Esophagus squamous epithelium (tissue), 4 donors: ENCODE data around the gene NFKBIZ.

Experiments
- POLR2A ChIP-seq, 4 donors: fragments of 450-650 bp; IDR thresholded peaks; one replicate each; pipeline ENCODE4 v1.6.1; 2017; ENCODE audit warnings: antibody characterized with exemption in 4 of 4, mild to moderate bottlenecking in 4 of 4, moderate library complexity in 3 of 4
- TF ChIP-seq, protein P1 (sequence below), 6 experiments: fragments of 450-650 bp in 4 of 6; fragments of 200-600 bp in 2 of 6; sonication (generic) in 2 of 6; IDR thresholded peaks; one replicate each; pipeline ENCODE4 v1.5.1; 2016 to 2019; ENCODE audit warnings: antibody characterized with exemption in 6 of 6, mild to moderate bottlenecking in 4 of 6, moderate library complexity in 4 of 6

DNA sequence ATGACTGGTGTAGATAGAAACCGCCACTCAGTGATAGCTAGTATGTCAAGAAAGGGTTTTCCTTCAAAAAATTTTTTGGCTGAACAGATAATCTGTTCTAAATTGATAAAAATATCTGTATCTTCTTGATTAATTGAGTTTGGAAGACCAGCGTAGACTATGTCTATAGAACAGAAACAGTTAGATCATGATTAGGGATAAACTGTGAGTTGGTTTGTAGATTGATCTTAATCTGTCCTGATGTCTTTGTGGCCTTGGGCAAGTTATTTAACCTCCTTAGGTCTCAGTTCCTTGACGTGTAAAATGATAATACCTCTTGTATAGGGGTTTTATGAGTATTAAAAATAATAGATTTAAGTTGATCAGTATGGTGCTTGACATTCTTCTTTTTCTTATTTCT, 4.7 kb downstream of the NFKBIZ start:
- TF ChIP-seq, protein P1, sequence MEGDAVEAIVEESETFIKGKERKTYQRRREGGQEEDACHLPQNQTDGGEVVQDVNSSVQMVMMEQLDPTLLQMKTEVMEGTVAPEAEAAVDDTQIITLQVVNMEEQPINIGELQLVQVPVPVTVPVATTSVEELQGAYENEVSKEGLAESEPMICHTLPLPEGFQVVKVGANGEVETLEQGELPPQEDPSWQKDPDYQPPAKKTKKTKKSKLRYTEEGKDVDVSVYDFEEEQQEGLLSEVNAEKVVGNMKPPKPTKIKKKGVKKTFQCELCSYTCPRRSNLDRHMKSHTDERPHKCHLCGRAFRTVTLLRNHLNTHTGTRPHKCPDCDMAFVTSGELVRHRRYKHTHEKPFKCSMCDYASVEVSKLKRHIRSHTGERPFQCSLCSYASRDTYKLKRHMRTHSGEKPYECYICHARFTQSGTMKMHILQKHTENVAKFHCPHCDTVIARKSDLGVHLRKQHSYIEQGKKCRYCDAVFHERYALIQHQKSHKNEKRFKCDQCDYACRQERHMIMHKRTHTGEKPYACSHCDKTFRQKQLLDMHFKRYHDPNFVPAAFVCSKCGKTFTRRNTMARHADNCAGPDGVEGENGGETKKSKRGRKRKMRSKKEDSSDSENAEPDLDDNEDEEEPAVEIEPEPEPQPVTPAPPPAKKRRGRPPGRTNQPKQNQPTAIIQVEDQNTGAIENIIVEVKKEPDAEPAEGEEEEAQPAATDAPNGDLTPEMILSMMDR (IDR thresholded peaks at IDR 0.05): no peak
- TF ChIP-seq POLR2A (IDR thresholded peaks at IDR 0.05): no peak
